Measurements from ENCODE around the gene MUSTN1.

The MUSTN1 gene

GRCh38 chr3:52783211-52783555 lies 51.6 kb downstream of the MUSTN1 start:
- DNase-seq: no peak
